NB4 (cell line): Measurements from ENCODE around the gene ARL13A.

Source experiments
- DNase-seq: peaks from one replicate; pipeline ENCODE4 v3.0.0; 2010; ENCODE audit warnings: low read depth
- H3K4me3 ChIP-seq: one replicate; pipeline ENCODE4 v1.5.1; 2011; ENCODE audit warnings: mild to moderate bottlenecking, low read depth, low read length, moderate library complexity
- CTCF ChIP-seq: IDR thresholded peaks from one replicate; pipeline ENCODE4 v1.5.1; 2012; ENCODE audit warnings: low read depth, low read length
- MAX ChIP-seq: IDR thresholded peaks from 2 replicates; pipeline ENCODE4 v1.6.1; 2011; ENCODE audit warnings: low read depth, low read length
- MYC ChIP-seq: IDR thresholded peaks from 2 replicates; pipeline ENCODE4 v1.6.1; 2011; ENCODE audit warnings: low read depth, low read length
- POLR2A ChIP-seq: IDR thresholded peaks from 2 replicates; pipeline ENCODE4 v1.6.1; 2011; ENCODE audit warnings: mild to moderate bottlenecking; ENCODE audit not compliant: insufficient read length; ENCODE audit errors: extremely low read depth

Gene ARL13A

DNA sequence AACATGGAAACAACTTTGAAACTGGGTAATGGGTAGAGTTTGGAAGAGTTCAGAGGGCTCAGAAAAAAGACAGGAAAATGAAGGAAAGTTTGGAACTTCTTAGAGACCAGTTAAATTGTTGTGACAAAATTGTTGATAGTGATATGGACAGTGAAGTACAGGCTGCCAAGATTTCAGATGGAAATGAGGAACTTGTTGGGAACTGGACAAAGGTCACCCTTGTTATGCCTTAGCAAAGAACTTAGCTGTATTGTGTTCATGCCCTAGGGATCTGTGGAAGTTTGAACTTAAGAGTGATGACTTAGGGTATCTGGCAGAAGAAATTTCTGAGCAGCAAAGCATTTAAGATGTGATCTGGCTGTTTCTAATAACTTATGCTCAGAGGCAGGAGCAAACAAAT is 5.1 kb upstream of the ARL13A start:
- TF ChIP-seq POLR2A (no peak), CTCF (no peak), MAX (no peak), MYC (no peak)
- no peak overlapping the region for H3K4me3 ChIP-seq
- no peak for DNase-seq

- no peak for DNase-seq
- H3K4me3 ChIP-seq: no peak overlapping the region
- TF ChIP-seq POLR2A (no peak), CTCF (no peak), MYC (no peak), MAX (no peak)
Observed at GRCh38 chrX:100969936-100970335, 428 bp downstream of the ARL13A start.

- DNase-seq: no peak
- no peak overlapping the region for H3K4me3 ChIP-seq
- TF ChIP-seq MAX (no peak), CTCF (no peak), POLR2A (no peak), MYC (no peak)
Observed at GRCh38 chrX:100973411-100973810, 3.9 kb downstream of the ARL13A start.

DNA sequence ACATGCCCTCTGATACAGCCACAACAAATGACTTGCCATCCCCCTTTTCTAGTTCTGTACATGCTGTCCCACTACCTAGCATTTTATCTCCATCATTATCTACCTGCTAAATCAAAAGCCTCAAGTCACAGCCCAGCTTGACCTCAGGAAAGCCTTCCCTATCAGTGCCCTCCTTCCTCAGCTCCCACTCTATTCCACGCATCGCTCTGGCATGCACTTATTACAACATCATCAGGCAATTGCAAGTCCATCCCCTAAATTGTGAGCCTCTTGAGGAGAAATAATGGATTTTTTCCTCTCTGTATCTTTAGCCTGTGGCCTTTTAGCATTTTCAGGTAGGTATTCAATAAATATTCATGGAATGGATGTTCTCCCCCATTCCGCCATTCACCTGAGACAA is 5.7 kb downstream of the ARL13A start:
- H3K4me3 ChIP-seq: no peak overlapping the region
- TF ChIP-seq POLR2A: no peak
- no peak for TF ChIP-seq MYC
- no peak for TF ChIP-seq CTCF
- no peak for TF ChIP-seq MAX
- DNase-seq: no peak

DNA sequence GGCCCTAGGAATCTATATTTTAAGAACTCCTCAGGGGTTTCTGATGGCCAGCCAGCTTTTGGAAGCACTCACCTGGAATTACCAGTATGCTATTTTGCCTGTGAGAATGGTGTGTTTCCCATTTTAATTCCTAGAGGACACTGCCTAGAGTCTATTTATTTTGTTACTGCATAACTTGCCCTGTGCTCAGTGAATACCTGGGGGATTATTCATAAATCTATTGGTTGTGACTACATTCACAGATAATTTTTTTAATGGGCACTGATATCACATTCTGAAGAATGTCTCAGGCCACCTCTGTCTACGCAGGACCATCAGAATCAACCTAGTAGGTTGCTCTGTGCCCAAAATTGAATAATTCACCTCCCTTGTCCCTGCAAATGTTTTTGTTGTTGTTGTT is 6.7 kb downstream of the ARL13A start:
- TF ChIP-seq POLR2A: no peak
- no peak for TF ChIP-seq MYC
- no peak for TF ChIP-seq CTCF
- TF ChIP-seq MAX: no peak
- DNase-seq: no peak
- H3K4me3 ChIP-seq: no peak overlapping the region

- no peak for TF ChIP-seq MAX
- TF ChIP-seq CTCF: no peak
- TF ChIP-seq POLR2A: no peak
- TF ChIP-seq MYC: no peak
- peak; percentile 11 for DNase-seq
- no peak overlapping the region for H3K4me3 ChIP-seq
Observed at GRCh38 chrX:100979881-100980607, 10.5 kb downstream of the ARL13A start.
